NB4 (cell line): ENCODE measurements around the gene TERT.
"Not testable (repeated sequence)": the region's sequence is repeated elsewhere in the genome, so short reads cannot be mapped to it uniquely, and the experiment has no call there.

ENCODE experiments used
- DNase-seq: peaks from one replicate; pipeline ENCODE4 v3.0.0; 2010; ENCODE audit warnings: low read depth
- H3K4me3 ChIP-seq: one replicate; pipeline ENCODE4 v1.5.1; 2011; ENCODE audit warnings: mild to moderate bottlenecking, low read depth, low read length, moderate library complexity
- MYC ChIP-seq: IDR thresholded peaks from 2 replicates; pipeline ENCODE4 v1.6.1; 2011; ENCODE audit warnings: low read depth, low read length
- POLR2A ChIP-seq: IDR thresholded peaks from 2 replicates; pipeline ENCODE4 v1.6.1; 2011; ENCODE audit warnings: mild to moderate bottlenecking; ENCODE audit not compliant: insufficient read length; ENCODE audit errors: extremely low read depth
- TF ChIP-seq, protein P1 (sequence below): IDR thresholded peaks from one replicate; pipeline ENCODE4 v1.5.1; 2012; ENCODE audit warnings: low read depth, low read length
- TF ChIP-seq, protein P2 (sequence below): IDR thresholded peaks from 2 replicates; pipeline ENCODE4 v1.6.1; 2011; ENCODE audit warnings: low read depth, low read length

Gene TERT

DNA sequence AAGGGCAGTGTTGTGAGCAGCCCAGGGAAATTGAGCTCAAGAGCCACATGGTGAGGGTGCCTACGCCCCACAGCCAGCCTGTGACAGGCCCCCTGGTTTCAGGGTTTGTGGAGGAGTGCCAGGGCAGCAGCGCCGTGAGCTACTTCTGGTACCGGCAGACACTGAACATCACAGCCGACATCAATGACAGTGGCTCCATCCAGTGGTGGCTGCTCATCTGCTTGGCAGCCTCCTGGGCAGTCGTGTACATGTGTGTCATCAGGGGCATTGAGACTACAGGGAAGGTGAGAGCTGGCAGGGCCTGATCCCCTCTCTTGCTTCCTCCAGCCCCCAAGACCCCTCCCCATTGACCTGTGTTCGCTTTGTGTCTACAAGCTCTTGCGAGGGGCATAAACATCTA lies 59.5 kb downstream of the TERT start:
- no peak for TF ChIP-seq MYC
- H3K4me3 ChIP-seq, result no peak overlapping the region
- DNase-seq, result no peak

DNA sequence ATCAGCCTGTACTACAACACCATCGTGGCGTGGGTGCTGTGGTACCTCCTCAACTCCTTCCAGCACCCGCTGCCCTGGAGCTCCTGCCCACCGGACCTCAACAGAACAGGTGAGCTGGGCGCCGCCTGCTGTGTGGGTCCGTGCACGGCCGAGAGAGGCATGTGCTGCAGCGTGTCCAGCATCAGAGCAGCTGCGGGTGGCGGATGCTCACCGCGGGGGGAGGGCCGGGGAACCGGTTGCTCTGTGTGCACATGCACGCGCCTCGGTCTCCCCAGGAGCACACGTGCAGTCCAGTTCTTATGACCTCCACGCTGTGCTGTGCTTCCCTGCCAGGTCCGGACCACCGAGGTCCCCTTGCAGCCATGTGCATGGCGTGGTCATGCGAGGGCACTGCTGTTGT lies 62.1 kb downstream of the TERT start:
- no peak for DNase-seq
- TF ChIP-seq MYC, result no peak
- TF ChIP-seq, protein P1, sequence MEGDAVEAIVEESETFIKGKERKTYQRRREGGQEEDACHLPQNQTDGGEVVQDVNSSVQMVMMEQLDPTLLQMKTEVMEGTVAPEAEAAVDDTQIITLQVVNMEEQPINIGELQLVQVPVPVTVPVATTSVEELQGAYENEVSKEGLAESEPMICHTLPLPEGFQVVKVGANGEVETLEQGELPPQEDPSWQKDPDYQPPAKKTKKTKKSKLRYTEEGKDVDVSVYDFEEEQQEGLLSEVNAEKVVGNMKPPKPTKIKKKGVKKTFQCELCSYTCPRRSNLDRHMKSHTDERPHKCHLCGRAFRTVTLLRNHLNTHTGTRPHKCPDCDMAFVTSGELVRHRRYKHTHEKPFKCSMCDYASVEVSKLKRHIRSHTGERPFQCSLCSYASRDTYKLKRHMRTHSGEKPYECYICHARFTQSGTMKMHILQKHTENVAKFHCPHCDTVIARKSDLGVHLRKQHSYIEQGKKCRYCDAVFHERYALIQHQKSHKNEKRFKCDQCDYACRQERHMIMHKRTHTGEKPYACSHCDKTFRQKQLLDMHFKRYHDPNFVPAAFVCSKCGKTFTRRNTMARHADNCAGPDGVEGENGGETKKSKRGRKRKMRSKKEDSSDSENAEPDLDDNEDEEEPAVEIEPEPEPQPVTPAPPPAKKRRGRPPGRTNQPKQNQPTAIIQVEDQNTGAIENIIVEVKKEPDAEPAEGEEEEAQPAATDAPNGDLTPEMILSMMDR, result no peak
- TF ChIP-seq, protein P2, sequence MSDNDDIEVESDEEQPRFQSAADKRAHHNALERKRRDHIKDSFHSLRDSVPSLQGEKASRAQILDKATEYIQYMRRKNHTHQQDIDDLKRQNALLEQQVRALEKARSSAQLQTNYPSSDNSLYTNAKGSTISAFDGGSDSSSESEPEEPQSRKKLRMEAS, result no peak
- TF ChIP-seq POLR2A, result no peak
- H3K4me3 ChIP-seq, result no peak overlapping the region

DNA sequence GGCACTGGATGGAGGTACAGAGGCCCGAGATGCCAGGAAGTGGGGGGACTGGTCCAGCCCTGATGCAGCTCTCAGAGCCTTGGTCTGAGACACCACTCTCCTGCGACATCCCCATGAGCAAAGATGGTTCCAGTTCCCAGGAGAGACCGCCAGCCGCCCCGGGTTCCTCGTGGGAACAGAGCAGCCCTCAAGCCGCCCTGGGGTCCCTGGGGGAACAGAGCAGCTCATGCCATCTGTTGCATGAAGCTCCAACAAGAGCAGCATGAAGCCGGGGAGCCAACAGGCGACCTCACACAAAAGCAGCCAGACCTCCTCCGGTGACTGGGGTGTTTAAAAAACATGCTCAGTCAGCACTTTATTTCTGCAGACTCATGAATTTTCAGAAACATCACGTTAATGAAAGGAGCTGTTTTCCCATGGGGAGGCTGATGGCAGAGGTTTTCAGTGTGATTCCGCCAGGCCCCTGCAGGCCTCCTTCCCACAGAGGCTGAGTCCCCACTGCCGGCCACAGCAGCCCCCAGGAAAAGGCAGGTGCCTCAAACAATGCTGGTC lies 63.4 kb downstream of the TERT start:
- TF ChIP-seq, protein P1, result no peak
- TF ChIP-seq MYC (no peak), POLR2A (no peak)
- TF ChIP-seq, protein P2, result no peak
- H3K4me3 ChIP-seq, result no peak overlapping the region
- DNase-seq, result no peak

DNA sequence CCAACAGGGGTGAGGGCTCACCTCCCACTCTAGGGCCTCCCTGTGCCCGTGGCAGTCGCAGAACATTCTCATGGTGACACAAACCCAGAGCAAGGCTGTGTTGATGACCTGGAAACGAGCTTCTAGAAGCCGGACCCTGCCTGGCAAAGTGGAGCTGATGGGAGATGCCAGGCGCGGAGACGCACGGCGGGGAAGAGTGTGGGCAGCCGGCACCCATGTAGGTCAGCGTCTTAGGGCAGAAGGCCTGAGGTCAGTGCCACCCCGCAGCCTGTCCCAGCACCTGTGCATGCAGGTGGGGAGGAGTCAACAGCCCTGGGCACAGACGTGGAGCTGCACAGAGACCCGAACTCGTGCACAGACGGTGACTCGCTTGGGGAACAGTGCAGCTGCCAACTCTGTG lies 64.3 kb downstream of the TERT start:
- TF ChIP-seq POLR2A (no peak), MYC (no peak)
- TF ChIP-seq, protein P2, result no peak
- TF ChIP-seq, protein P1, result no peak
- no peak for DNase-seq
- no peak overlapping the region for H3K4me3 ChIP-seq

DNA sequence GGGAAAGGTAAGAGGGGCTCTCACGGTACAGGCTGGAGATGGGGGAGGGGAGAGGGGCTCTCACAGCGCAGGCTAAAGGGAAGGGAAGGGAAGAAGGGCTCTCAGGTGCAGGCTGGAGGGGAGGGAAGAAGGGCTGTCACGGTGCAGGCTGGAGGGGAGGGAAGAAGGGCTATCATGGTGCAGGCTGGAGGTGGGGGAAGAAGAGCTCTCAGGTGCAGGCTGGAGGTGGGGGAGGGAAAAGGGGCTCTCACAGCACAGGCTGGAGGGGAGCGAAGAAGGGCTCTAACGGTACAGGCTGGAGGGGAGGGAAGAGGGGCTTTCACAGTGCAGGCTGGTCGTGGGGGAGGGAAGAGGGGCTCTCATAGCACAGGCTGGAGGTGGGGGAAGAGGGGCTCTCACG lies 65.0 kb downstream of the TERT start:
- H3K4me3 ChIP-seq, result no peak overlapping the region
- TF ChIP-seq, protein P2, result no peak
- no peak for TF ChIP-seq POLR2A
- no peak for TF ChIP-seq MYC
- TF ChIP-seq, protein P1, result no peak
- DNase-seq, result no peak

DNA sequence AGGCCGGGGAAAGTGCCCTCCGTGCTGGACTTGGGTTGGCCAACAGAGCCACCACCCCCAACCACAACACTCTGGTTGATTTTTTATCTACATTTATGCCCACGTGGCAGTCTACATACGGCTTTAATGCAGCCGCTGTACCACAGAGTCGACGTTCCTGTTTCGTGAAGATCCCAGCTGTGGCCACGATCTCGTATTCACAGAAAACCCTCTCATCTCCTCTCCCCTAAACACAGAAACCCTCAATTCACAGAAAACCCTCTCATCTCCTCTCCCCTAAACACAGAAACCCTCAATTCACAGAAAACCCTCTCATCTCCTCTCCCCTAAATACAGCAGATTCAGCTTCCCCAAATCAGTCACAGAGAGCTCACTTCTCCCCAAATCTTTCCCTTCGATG lies 65.8 kb downstream of the TERT start:
- not testable (repeated sequence) for H3K4me3 ChIP-seq, DNase-seq

DNA sequence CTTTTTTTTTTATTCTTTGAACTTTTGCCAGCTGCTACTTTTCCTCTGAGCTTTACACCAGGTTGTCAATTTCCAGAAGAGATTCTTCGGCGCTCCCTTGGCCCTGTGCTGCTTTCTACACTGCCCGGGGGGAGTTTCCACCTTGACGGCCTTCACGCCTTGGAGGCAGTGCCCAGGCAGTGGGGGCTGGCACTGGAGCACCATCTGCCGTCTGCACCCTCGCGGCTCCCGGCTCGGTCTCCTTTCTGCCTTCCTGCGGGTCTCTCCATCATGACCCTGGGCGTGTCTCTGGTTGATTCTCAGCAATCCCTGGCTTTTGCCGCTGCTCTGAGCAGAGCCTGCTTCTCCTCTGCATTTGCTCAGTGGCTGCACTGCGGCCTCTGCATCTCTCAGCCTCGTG lies 66.7 kb downstream of the TERT start:
- TF ChIP-seq POLR2A (no peak), MYC (no peak)
- TF ChIP-seq, protein P1, result no peak
- TF ChIP-seq, protein P2, result no peak
- no peak for DNase-seq
- H3K4me3 ChIP-seq, result no peak overlapping the region
